T47D (cell line): Measurements from ENCODE around the gene COL9A3.
"Not testable (repeated sequence)": the region's sequence is repeated elsewhere in the genome, so short reads cannot be mapped to it uniquely, and the experiment has no call there.

ENCODE experiments used
- DNase-seq, 2 experiments: peaks; one replicate each; pipeline versions ENCODE4 v3.0.0 to v3.0.0-alpha.2; 2011 to 2012; ENCODE audit warnings: low read depth in 1 of 2, low spot score in 1 of 2
- JUND ChIP-seq: IDR thresholded peaks from 2 replicates; pipeline ENCODE4 v1.6.1; 2012; ENCODE audit warnings: low read depth
- in situ Hi-C: cut with HindIII; loops from 2 replicates; pipeline ENCODE4 v1.10.0; 2016; ENCODE audit warnings: low sequenced_read_pairs, low pct_unique_long_range_greater_than_20kb

COL9A3 gene

GRCh38 chr20:62859721-62860120 lies 42.9 kb downstream of the COL9A3 start:
- no peak for TF ChIP-seq JUND

GRCh38 chr20:62860391-62860923 lies 43.6 kb downstream of the COL9A3 start:
- peak in 1 of 2 experiments; percentile 72 for DNase-seq
- in situ Hi-C loops, result no loop called here
- TF ChIP-seq JUND, result no peak

More at GRCh38 chr20:62859721-62860120, 42.9 kb downstream of the COL9A3 start:
- in situ Hi-C loops, result no loop called here
- no peak for DNase-seq

- DNase-seq, result peak in 1 of 2 experiments; percentile 34
- in situ Hi-C loops, result no loop called here
Observed at GRCh38 chr20:62860924-62861691, 44.3 kb downstream of the COL9A3 start.

GRCh38 chr20:62861726-62862336 lies 45.0 kb downstream of the COL9A3 start, which contains the start of gene TCFL5:
TSS of gene TCFL5 (minus strand) at chr20:62861822. CDS start at chr20:62861670, 152 bp downstream.
- no peak for TF ChIP-seq JUND
- DNase-seq, result peak in 1 of 2 experiments; percentile 94
- in situ Hi-C loops, result no loop called here

More at GRCh38 chr20:62860924-62861691, 44.3 kb downstream of the COL9A3 start:
- no peak for TF ChIP-seq JUND

GRCh38 chr20:62864207-62864606 lies 47.4 kb downstream of the COL9A3 start:
- DNase-seq, result no peak
- in situ Hi-C loops, result no loop called here
- no peak for TF ChIP-seq JUND

GRCh38 chr20:62872184-62872847 lies 55.5 kb downstream of the COL9A3 start:
- no peak for TF ChIP-seq JUND
- peak in 1 of 2 experiments; percentile 57 for DNase-seq
- in situ Hi-C loops, result no loop called here

- DNase-seq, result no peak
- in situ Hi-C loops, result no loop called here
- TF ChIP-seq JUND, result no peak
Observed at GRCh38 chr20:62872862-62873261, 56.0 kb downstream of the COL9A3 start.

- in situ Hi-C loops, result no loop called here
- no peak for TF ChIP-seq JUND
- DNase-seq, result no peak
Observed at GRCh38 chr20:62873280-62873679, 56.4 kb downstream of the COL9A3 start.

- DNase-seq, result peak in 1 of 2 experiments; percentile 80
- in situ Hi-C loops, result not testable (repeated sequence)
Observed at GRCh38 chr20:62873681-62874031, 56.8 kb downstream of the COL9A3 start.

GRCh38 chr20:62874964-62875344 lies 58.1 kb downstream of the COL9A3 start:
- no peak for TF ChIP-seq JUND
- no peak for DNase-seq
- in situ Hi-C loops, result no loop called here

- peak; percentile 93 to 97 for DNase-seq
- in situ Hi-C loops, result no loop called here
- no peak for TF ChIP-seq JUND
Observed at GRCh38 chr20:62875419-62876361, 58.8 kb downstream of the COL9A3 start.

GRCh38 chr20:62876501-62876901 lies 59.7 kb downstream of the COL9A3 start:
- in situ Hi-C loops, result no loop called here
- TF ChIP-seq JUND, result no peak
- DNase-seq, result no peak
